Neural progenitor cell (in vitro differentiated cells): ENCODE data around the gene MRPL38. TPM values are rescaled to one million over a fixed set of nuclear protein-coding genes. Genes with fewer than 3 reads are reported as not detected.
A peak's percentile ranks its signal among the peaks of the same experiment; 100 is the strongest.

ENCODE experiments used
- DNase-seq: peaks from one replicate; pipeline ENCODE4 v3.0.0-alpha.2; 2016; ENCODE audit warnings: low spot score
- H2AFZ ChIP-seq: fragments of 200-600 bp; sonication (generic); replicated peaks from 2 replicates; pipeline ENCODE4 v1.6.1; 2016; ENCODE audit warnings: antibody characterized with exemption
- H3F3A ChIP-seq: fragments of 200-600 bp; sonication (generic); 2 replicates; pipeline ENCODE4 v1.6.1; 2016; ENCODE audit warnings: antibody characterized with exemption, low read depth
- H3K27ac ChIP-seq: fragments of 200-600 bp; sonication (generic); 2 replicates; pipeline ENCODE4 v1.5.1; 2016; ENCODE audit warnings: mild to moderate bottlenecking
- H3K27me3 ChIP-seq: fragments of 200-600 bp; sonication (generic); 2 replicates; pipeline ENCODE4 v1.6.1; 2016; ENCODE audit warnings: mild to moderate bottlenecking, moderate library complexity
- H3K36me3 ChIP-seq: fragments of 200-600 bp; sonication (generic); 2 replicates; pipeline ENCODE4 v1.5.1; 2016
- H3K4me1 ChIP-seq: fragments of 200-600 bp; sonication (generic); 2 replicates; pipeline ENCODE4 v1.6.1; 2016; ENCODE audit warnings: mixed run types
- H3K4me2 ChIP-seq: fragments of 200-600 bp; sonication (generic); 2 replicates; pipeline ENCODE4 v1.6.1; 2016
- H3K4me3 ChIP-seq: fragments of 200-600 bp; sonication (generic); 2 replicates; pipeline ENCODE4 v1.5.1; 2016
- H3K79me2 ChIP-seq: fragments of 200-600 bp; sonication (generic); 2 replicates; pipeline ENCODE4 v1.6.1; 2016; ENCODE audit warnings: low read depth
- H3K9ac ChIP-seq: fragments of 200-600 bp; sonication (generic); 2 replicates; pipeline ENCODE4 v1.6.1; 2016
- H3K9me3 ChIP-seq: fragments of 200-600 bp; sonication (generic); 2 replicates; pipeline ENCODE4 v1.5.1; 2016; ENCODE audit warnings: low read depth
- H4K20me1 ChIP-seq: fragments of 200-600 bp; sonication (generic); 2 replicates; pipeline ENCODE4 v1.6.1; 2016; ENCODE audit warnings: low read depth
- H3K27ac Mint-ChIP-seq: 3 replicates; pipeline ENCODE4 v1.8.0; 2021; ENCODE audit warnings: mixed read lengths
- H3K27me3 Mint-ChIP-seq: 2 replicates; pipeline ENCODE4 v1.8.0; 2022; ENCODE audit warnings: low read depth, mild to moderate bottlenecking, inconsistent platforms, moderate library complexity, mixed read lengths; ENCODE audit not compliant: insufficient read depth
- H3K36me3 Mint-ChIP-seq: 3 replicates; pipeline ENCODE4 v1.8.0; 2021; ENCODE audit warnings: mixed read lengths
- H3K4me1 Mint-ChIP-seq: 3 replicates; pipeline ENCODE4 v1.8.0; 2021; ENCODE audit warnings: mixed read lengths
- H3K4me3 Mint-ChIP-seq: 3 replicates; pipeline ENCODE4 v1.8.0; 2021; ENCODE audit warnings: mild to moderate bottlenecking, moderate library complexity, mixed read lengths
- H3K9me3 Mint-ChIP-seq: 3 replicates; pipeline ENCODE4 v1.8.0; 2020; ENCODE audit warnings: mixed read lengths
- CTCF ChIP-seq: fragments of 200-600 bp; sonication (generic); IDR thresholded peaks from 2 replicates; pipeline ENCODE4 v1.5.1; 2017; ENCODE audit warnings: antibody characterized with exemption, mild to moderate bottlenecking
- EZH2 ChIP-seq: fragments of 200-600 bp; sonication (generic); IDR thresholded peaks from 2 replicates; pipeline ENCODE4 v1.6.1; 2017; ENCODE audit warnings: antibody characterized with exemption, mild to moderate bottlenecking, moderate library complexity
- EZH2phosphoT487 ChIP-seq: fragments of 200-600 bp; sonication (generic); IDR thresholded peaks from 2 replicates; pipeline ENCODE4 v1.6.1; 2017; ENCODE audit warnings: antibody characterized with exemption
- total RNA-seq: library from RNA; depleted of rRNA; stranded (reverse); fragments of >200 nt; gene quantifications from 2 replicates; pipeline ENCODE4 v1.2.3, GENCODE V29; 2015; ENCODE audit warnings: low replicate concordance

Gene MRPL38
- total RNA-seq, 1 donor from 2014 or later, result 26.8 TPM

GRCh38 chr17:75895370-75896155 lies 9.1 kb downstream of the MRPL38 start:
- no peak overlapping the region for H3K27ac ChIP-seq
- H3K9me3 ChIP-seq, result no peaks in the 10 kb centered on the region
- H3K4me1 ChIP-seq, result peaks cover 16% of the 10 kb centered on the region
- peak; percentile 54 for TF ChIP-seq CTCF
- no peak for TF ChIP-seq EZH2
- H3K4me2 ChIP-seq, result peak overlapping the region; percentile 78
- H3K27me3 Mint-ChIP-seq, result peaks cover 5% of the 10 kb centered on the region
- peak overlapping the region; percentile 44 for H3K27ac Mint-ChIP-seq
- peak overlapping the region; percentile 29 for H2AFZ ChIP-seq
- H3K79me2 ChIP-seq, result peaks cover 26% of the 10 kb centered on the region
- peaks cover 11% of the 10 kb centered on the region for H4K20me1 ChIP-seq
- peak overlapping the region; percentile 82 for H3K4me3 Mint-ChIP-seq
- H3K9me3 Mint-ChIP-seq, result no peaks in the 10 kb centered on the region
- no peaks in the 10 kb centered on the region for H3K27me3 ChIP-seq
- H3K36me3 Mint-ChIP-seq, result no peaks in the 10 kb centered on the region
- H3K36me3 ChIP-seq, result no peaks in the 10 kb centered on the region
- peak overlapping the region; percentile 68 for H3K4me3 ChIP-seq
- peaks cover 14% of the 10 kb centered on the region for H3F3A ChIP-seq
- H3K9ac ChIP-seq, result peak overlapping the region; percentile 4
- H3K4me1 Mint-ChIP-seq, result peaks cover 35% of the 10 kb centered on the region
- DNase-seq, result peak; percentile 67

GRCh38 chr17:75894049-75894733 lies 10.5 kb downstream of the MRPL38 start:
- H3K27ac ChIP-seq, result no peak overlapping the region
- Mint-ChIP-seq H3K36me3 (peaks cover 8% of the 10 kb centered on the region), H3K27ac (peak overlapping the region; percentile 46), H3K9me3 (no peaks in the 10 kb centered on the region), H3K4me3 (peak overlapping the region; percentile 12), H3K4me1 (peaks cover 41% of the 10 kb centered on the region), H3K27me3 (peaks cover 4% of the 10 kb centered on the region)
- H3K4me3 ChIP-seq, result no peak overlapping the region
- H3K9ac ChIP-seq, result no peak overlapping the region
- H2AFZ ChIP-seq, result no peak overlapping the region
- H3K79me2 ChIP-seq, result peaks cover 26% of the 10 kb centered on the region
- H3K27me3 ChIP-seq, result no peaks in the 10 kb centered on the region
- H3K9me3 ChIP-seq, result no peaks in the 10 kb centered on the region
- peaks cover 14% of the 10 kb centered on the region for H3F3A ChIP-seq
- peak overlapping the region; percentile 78 for H3K4me2 ChIP-seq
- TF ChIP-seq CTCF (no peak), EZH2 (no peak), EZH2phosphoT487 (no peak)
- peak; percentile 55 for DNase-seq
- H3K36me3 ChIP-seq, result no peaks in the 10 kb centered on the region
- peaks cover 16% of the 10 kb centered on the region for H3K4me1 ChIP-seq
- peaks cover 11% of the 10 kb centered on the region for H4K20me1 ChIP-seq

- H3K27me3 Mint-ChIP-seq, result peaks cover 4% of the 10 kb centered on the region
- H3K36me3 Mint-ChIP-seq, result peaks cover 8% of the 10 kb centered on the region
- Histone ChIP-seq H3K27ac (no peak overlapping the region), H3K27me3 (no peaks in the 10 kb centered on the region), H4K20me1 (peaks cover 11% of the 10 kb centered on the region), H3K4me1 (peaks cover 16% of the 10 kb centered on the region), H3K79me2 (peaks cover 26% of the 10 kb centered on the region), H3K9ac (no peak overlapping the region), H3F3A (peaks cover 14% of the 10 kb centered on the region), H3K9me3 (no peaks in the 10 kb centered on the region), H2AFZ (no peak overlapping the region), H3K36me3 (no peaks in the 10 kb centered on the region), H3K4me3 (no peak overlapping the region), H3K4me2 (no peak overlapping the region)
- H3K27ac Mint-ChIP-seq, result peak overlapping the region; percentile 58
- H3K9me3 Mint-ChIP-seq, result no peaks in the 10 kb centered on the region
- peak overlapping the region; percentile 12 for H3K4me3 Mint-ChIP-seq
- H3K4me1 Mint-ChIP-seq, result peaks cover 41% of the 10 kb centered on the region
- TF ChIP-seq EZH2, result no peak
- no peak for DNase-seq
Measured at GRCh38 chr17:75893305-75894048, 11.2 kb downstream of the MRPL38 start.
